GM12801 (cell line): ENCODE measurements around the gene AK8.

Experiments
- TF ChIP-seq, protein P1 (sequence below): IDR thresholded peaks from one replicate; pipeline ENCODE4 v1.5.1; 2011; ENCODE audit warnings: control low read depth; ENCODE audit not compliant: insufficient read length; ENCODE audit errors: extremely low read depth

Gene AK8

DNA sequence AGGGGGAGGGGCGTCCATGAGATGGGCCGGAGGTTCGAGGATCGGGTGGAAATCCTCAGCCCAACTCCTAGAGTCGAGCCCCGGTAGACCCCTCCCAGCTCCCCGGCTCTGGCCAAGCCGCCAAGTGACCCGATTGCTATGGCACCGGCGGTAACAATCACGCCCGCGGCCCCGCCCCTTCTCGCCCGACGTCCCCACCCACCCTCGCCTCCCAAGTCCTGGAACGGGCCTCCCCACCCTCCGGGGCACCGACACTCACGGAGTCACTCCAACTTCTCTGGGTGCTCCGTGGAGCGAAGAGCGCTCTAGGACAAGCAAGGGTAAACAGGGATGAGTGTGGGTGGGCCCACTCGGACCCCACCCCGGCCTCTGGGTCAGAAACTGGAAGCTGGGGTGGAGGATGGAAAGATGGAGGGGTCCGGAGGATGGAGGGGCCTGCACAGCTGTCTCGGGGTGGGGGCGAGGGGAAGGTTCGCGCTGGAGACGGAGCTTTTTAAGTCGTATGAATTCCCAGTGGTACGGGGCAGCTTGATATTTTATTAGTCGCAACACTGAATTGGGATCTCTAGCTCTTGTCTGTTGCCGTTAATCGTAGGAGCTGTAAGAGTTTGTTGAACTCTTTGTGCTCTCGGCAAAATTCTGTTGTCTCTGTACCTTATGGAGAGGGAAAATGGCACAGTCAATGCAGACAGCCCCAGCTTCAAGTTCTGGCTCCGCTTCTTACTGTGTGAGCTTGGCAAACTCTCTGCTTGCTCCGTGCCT lies 792 bp upstream of the AK8 start, which contains the start of gene SPACA9:
SPACA9 (plus strand) TSS at position 204 of the 762 bp plus-strand sequence. CDS start 5,050 bp downstream, outside the sequence.
- TF ChIP-seq, protein P1, sequence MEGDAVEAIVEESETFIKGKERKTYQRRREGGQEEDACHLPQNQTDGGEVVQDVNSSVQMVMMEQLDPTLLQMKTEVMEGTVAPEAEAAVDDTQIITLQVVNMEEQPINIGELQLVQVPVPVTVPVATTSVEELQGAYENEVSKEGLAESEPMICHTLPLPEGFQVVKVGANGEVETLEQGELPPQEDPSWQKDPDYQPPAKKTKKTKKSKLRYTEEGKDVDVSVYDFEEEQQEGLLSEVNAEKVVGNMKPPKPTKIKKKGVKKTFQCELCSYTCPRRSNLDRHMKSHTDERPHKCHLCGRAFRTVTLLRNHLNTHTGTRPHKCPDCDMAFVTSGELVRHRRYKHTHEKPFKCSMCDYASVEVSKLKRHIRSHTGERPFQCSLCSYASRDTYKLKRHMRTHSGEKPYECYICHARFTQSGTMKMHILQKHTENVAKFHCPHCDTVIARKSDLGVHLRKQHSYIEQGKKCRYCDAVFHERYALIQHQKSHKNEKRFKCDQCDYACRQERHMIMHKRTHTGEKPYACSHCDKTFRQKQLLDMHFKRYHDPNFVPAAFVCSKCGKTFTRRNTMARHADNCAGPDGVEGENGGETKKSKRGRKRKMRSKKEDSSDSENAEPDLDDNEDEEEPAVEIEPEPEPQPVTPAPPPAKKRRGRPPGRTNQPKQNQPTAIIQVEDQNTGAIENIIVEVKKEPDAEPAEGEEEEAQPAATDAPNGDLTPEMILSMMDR: no peak

DNA sequence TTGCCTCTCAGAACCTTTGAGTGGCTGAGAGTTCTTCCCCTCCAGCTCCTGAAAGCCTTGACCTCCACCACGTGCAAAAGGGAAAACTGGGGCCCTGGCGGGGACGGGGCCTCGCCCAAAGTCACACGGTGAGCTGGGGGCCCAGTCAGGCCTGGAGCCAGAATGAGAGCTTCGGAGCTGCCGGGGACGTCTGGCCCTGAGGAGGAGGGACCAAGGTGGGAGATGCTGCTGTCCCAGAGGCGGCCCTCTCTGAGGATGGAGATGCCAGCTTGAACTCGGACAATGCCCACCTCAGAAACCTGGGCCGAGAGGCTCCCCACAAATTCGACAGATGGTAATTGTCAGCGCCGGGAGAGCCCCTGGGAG lies 643 bp downstream of the AK8 start:
- TF ChIP-seq, protein P1: no peak

DNA sequence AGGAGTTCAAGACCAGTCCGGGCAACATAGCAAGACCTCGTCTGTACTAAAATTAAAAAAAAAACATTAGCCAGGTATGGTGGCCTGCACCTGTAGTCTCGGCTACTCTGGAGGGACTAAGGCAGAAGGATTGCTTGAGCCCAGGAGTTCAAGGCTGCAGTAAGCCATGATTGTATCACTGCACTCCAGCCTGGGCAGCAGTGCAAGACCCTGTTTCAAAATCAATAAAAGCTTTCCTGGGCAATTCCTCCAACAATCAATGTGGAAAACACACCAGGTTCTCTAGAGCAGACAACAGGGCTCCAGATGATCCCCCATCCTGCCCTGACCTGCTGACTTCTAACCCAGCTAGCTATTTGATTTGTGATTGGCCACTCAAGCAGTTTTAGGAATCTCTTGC lies 1.2 kb downstream of the AK8 start:
- TF ChIP-seq, protein P1: no peak

DNA sequence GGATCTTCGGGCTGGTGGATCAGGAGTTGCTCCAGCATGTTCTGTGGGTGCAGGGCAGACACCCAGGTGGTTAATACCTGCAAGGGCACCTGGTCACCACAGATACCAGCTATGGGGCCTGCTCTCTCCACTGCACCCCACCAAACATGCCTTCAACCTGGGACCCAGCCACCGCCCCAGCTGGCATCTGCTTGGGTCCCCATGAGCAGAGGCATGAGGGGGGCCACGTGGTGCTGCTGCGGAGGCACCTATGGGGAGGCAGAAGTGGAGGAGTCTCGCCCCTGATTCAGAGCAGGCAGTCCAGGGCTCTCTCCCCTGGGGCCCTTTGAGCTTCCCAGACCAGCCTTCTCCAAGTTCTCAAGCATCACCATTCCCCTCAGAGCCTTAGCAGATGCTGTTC lies 2.9 kb downstream of the AK8 start:
- TF ChIP-seq, protein P1: no peak

DNA sequence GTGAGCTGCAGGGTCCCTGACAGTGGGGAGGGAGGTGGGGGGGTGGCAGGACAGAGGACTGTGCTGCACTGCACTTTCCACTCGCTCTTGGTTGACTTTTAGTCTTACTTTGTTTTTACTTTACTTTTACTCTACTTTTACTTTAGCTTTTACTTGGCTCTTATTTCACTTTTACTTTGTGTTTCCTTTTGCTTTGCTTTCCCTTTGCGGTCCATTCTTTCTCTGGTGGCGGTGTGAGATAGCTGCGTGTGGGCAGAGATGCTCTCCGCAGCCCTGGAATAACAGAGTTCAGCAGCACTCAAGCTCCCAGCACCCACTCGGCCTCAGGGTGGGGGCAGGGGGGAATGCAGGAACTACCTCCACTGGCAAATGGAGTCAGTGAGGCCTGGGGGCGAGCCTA lies 4.7 kb downstream of the AK8 start:
- TF ChIP-seq, protein P1: no peak

DNA sequence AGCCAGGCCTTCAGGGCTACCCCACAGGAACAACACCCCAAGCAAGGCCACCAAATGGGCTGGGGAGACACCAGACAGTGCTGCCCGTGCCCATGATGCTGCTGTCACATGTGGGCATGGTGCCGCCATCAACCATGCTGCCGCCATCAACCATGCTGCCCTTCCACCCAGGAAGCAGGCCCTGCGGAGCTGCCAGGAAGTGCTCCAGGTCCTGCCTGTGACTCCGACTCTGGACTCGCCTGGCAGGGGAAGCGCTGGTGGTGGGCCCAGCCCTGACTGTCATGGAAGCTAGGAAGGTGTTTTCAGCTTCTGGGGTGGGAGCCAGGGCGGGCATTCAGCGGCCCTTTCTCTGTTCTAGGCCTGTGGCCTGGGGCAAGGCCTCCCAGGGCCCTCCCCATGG lies 8.8 kb downstream of the AK8 start:
- TF ChIP-seq, protein P1: no peak

DNA sequence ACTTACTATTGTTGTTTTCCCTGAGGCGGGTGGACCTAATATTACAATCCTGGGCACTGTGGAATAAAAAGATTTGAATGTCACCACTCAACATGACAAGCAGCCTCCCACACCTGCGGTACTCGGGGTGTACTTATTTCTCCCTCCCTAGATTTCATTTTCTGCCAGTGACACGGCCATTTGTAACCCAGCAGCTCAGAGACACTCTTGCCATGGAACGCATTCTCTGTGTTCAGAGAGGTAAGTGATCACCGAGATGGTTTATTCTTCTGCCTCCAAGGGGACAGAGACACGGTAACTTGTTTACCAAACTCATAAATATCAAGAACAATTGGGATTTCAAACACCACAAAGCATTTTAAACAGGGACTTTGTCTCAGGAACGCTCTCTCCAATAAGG lies 11.2 kb downstream of the AK8 start:
- TF ChIP-seq, protein P1: no peak

DNA sequence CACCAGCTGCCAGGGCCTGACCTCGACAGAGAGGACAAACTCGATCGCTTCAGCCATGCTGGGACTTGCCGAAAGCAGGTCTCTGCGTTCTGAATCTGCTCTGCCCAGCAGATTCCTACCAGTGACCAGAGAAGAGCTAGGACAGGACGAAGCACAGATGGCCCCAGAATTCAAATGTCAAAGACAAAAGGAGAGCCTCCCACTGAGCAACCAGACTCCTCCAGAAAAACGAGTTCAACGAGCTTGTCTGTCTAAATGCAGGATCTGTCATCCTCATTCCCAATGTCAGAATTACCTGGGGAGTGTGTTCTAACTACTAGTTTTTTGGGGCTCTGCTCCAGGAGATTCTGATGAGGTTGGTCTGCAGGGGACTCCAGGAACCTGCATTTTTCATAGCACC lies 13.4 kb downstream of the AK8 start:
- TF ChIP-seq, protein P1: no peak
